ENCODE results near the gene OVCH2.
"Not testable (repeated sequence)": the region's sequence is repeated elsewhere in the genome, so short reads cannot be mapped to it uniquely, and the experiment has no call there.

OVCH2 gene, protein sequence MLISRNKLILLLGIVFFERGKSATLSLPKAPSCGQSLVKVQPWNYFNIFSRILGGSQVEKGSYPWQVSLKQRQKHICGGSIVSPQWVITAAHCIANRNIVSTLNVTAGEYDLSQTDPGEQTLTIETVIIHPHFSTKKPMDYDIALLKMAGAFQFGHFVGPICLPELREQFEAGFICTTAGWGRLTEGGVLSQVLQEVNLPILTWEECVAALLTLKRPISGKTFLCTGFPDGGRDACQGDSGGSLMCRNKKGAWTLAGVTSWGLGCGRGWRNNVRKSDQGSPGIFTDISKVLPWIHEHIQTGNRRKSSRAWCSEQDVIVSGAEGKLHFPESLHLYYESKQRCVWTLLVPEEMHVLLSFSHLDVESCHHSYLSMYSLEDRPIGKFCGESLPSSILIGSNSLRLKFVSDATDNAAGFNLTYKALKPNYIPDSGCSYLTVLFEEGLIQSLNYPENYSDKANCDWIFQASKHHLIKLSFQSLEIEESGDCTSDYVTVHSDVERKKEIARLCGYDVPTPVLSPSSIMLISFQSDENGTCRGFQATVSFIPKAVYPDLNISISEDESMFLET

DNA sequence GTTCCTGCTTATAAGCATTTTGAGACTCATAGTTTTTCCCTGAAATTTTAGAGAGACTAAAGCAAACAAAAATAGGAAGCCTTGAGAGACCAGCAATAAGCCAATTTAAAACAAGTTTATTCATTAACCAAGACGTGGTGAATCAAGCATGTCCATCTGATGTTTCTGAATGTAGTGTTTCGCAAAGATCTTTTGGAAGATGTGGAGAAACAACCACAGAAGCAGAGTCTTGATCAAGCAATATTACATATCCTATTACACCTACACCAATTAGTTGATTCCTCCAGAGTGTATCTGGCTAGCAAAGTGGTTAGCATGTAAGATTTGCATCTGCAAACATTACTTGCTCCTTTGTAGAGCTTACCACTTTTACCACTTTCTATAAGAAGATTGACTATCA, at the start of gene OVCH2:
Gene OVCH2, minus strand, starts transcription at position 101 of the 400 bp plus-strand sequence. Its CDS starts 83 bp downstream, at position 18.
- no peak for DNase-seq (ENCODE audit: low read depth)

DNA sequence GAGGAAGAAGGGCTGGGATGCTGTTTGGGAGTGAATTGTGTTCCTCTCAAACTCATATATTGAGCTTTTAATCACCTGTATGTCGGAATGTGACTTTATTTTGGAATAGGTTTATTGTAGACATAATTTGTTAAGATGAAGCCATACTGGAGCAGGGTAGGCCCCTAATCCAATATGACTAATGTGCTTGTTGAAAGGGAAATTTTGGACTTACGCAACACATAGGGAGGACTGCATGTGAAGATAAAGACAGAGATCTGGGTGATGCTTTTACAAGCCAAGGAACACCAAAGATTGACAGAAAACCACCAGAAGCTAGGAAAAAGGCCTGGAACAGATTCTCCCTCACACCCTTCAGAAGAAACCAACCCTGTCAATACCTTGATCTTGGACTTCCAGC, 43.2 kb upstream of the OVCH2 start:
- peak; percentile 15 for DNase-seq (ENCODE audit: low read depth)

DNA sequence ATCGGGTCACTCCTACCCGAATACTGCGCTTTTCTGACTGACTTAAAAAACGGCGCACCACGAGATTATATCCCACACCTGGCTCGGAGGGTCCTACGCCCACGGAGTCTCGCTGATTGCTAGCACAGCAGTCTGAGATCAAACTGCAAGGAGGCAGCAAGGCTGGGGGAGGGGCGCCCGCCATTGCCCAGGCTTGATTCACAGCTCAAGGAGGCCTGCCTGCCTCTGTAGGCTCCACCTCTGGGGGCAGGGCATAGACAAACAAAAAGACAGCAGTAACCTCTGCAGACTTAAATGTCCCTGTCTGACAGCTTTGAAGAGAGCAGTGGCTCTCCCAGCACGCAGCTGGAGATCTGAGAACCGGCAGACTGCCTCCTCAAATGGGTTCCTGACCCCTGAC, 28.5 kb upstream of the OVCH2 start:
- DNase-seq (ENCODE audit: low read depth), result not testable (repeated sequence)

DNA sequence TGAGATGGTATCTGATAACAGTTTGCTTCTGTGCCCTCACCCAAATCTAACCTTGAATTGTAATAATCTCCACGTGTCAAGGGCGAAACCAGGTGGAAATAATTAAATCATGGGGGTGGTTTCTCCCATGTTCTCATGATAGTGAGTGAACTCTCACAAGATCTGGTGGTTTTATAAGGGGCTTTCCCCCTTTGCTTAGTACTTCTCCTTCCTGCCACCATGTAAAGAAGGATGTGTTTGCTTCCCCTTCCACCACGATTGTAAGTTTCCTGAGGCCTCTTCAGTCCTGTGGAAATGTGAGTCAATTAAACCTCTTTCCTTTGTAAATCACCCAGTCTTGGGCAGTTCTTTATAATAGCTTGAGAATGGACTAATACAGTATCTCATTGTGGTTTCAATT, 8.5 kb upstream of the OVCH2 start:
- DNase-seq (ENCODE audit: low read depth), result no peak

DNA sequence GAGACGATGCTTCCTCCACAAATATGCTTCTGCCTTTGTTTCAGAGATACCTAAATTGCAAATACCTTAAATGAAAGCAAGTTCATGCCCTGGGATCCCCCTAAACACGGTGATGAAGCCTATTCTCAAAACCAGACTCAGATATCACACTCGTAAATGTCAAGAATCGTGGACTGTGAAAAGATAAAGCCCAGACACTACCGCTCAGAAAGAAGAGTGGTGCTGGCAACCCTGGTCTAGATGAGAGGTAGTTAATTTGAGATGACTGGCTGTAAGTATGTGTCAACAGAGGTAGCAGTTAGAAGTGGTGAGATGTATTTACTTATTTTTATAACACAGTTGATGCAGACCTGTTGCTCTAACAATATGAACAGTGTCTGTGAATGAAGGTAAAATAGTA, 2.5 kb downstream of the OVCH2 start:
- no peak for DNase-seq (ENCODE audit: low read depth)

DNA sequence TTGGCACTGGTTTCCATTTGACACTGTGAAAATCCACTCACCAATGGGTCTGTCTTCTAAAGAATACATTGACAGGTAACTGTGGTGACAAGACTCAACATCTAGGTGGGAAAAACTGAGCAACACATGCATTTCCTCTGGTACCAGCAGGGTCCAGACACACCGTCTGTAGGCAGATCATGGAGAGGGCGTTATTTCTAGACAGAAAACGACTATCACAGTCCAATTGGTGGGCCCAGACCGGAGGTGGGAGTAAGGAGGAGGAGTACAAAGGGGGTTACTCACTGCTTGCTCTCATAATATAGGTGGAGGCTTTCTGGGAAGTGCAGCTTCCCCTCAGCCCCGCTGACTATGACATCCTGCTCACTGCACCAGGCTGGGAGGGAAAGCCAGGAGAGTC, 9.9 kb downstream of the OVCH2 start:
- DNase-seq (ENCODE audit: low read depth), result no peak

DNA sequence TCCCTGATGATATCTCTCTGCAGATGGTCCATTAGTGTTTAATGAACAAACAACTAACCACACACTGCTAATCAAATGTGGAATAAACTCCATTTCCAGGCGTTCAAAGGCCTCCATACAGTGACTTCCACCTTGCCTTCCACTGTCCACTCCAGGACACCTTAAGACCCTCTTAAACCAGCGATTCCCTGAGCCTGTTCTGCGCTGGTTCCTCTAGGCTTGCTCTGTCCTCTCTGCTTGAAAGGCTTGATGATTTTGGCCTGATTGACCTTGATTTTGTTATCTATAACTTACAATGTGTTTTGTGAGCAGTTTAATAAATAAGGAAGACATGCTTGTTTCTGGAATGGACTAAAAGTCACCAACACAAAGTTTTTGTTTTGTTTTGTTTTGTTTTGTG, 12.0 kb downstream of the OVCH2 start:
- DNase-seq (ENCODE audit: low read depth), result peak; percentile 2

DNA sequence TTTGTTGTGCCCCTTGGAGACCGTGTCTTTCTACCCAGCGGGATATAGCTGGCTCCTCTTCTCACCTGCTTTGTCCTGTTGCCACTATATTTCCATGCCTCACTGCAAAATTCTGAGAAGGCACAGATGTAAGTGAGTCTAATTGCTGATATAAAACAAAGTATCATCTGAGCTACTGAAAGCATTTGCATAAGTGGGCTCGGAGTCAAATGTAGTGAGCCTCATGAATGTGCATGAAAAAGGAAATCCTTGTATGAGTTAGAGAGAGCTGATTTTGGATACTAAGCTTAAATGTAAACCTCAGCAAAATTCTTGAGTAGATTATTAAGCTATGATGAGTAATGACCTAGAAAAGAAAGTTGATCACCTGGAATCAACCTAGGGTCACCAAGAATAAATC, 13.9 kb downstream of the OVCH2 start:
- no peak for DNase-seq (ENCODE audit: low read depth)

DNA sequence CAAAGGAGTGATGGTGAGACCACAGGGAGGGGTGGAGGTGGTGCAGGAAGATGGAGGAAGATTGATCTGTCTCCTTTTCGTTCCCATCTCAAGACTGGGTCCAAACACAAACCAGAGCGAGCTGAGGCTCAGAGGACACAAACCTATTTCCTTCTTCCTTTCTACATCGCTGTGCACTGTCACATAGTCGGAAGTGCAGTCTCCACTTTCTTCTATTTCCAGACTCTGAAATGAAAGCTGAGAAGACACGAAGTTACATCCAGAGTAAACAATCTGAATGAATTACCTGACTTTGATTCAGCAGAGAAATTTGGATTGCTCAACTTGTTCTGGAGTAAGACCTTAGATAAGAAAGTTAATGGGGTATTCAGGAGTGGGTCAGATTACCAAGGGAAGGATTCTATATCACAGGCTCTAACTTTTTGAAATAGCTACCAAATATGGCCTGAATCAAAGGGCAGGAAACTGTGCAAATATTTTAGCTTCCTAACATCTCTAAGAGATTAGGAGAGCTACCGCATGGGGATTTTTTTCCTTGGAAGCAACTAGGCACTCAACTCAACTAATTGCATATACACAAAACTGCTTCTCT, 14.4 kb downstream of the OVCH2 start:
- DNase-seq (ENCODE audit: low read depth), result peak; percentile 48

DNA sequence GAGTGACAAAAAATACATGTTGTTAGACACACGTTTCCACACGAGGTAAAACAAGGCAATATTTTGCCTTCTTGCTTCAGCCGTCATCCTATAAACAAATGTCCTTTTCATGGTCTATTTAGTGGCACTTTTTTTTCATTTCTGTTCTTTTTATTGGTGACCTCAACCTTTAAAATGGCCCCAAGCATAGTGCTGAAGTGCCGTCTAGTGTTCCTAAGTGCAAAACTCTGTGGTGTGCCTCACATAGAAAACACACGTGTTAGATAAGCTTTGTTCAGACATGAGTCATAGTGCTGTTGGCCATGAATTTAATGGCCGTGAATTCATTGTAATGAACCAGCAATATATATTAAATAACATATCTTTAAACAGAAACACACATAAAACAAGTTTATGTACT, 15.6 kb downstream of the OVCH2 start:
- DNase-seq (ENCODE audit: low read depth), result peak; percentile 30

DNA sequence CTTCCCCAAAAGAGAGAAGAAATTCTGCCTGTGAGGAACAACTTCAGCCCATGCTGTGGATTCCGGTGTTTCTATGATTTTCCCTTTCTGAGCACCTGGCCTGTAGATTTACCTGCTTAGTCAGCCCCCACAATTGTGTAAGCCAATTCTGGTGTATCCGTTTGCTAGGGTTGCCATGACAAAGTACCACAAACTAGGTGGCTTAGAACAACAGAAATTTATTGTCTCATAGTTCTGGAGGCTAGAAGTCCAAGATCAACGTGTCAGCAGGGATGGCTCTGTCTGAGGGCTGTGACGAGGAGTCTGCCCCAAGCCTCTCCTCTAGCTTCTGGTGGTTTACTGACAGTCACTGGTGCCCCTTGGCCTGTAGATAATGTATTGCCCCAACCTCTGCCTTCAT, 17.0 kb downstream of the OVCH2 start:
- no peak for DNase-seq (ENCODE audit: low read depth)

DNA sequence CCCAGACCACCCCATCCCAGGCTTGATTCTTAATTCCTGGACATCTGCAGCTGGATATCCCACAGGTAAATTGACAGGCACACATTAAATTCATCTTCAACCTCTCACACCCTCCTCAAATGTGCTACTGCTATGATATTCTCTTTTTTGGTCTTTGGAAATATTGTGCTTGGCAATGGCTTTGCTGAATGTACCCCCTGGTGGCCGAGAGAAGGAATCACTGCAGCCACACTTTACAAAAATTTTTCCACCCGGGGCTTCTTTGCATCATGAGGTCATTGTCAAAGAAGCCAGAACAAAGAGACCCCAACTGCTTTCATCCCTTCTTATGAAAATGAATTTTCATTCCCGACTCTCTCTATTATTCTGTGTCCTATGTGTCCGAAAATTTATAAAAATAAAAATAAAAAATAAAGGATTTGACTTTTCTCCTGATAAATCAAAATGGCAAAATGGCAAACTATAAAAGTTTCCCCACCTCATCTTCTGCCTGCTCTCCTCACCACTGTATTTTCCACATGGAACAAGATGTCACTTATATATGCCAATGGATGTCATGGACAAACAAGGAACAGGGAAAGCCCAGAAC, 17.9 kb downstream of the OVCH2 start:
- peak; percentile 56 for DNase-seq (ENCODE audit: low read depth)

DNA sequence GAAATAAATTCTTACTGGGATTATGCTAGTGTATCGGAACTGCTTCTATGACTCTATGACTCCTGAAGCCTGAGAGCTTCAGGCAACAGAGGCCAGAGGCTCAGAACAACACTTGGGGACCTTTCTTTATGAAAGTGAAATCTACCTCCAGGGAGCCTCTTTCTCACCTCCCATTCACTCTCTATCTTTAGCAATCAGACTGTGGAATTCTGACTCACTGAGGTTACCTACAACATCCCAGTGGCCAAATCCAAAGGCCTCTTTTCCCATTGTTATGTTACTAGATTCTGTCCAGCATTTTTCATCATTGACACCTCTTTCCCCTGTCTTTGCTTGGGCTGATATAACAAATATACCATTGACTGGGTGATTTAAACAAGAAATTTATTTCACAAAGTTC, 18.9 kb downstream of the OVCH2 start:
- no peak for DNase-seq (ENCODE audit: low read depth)

DNA sequence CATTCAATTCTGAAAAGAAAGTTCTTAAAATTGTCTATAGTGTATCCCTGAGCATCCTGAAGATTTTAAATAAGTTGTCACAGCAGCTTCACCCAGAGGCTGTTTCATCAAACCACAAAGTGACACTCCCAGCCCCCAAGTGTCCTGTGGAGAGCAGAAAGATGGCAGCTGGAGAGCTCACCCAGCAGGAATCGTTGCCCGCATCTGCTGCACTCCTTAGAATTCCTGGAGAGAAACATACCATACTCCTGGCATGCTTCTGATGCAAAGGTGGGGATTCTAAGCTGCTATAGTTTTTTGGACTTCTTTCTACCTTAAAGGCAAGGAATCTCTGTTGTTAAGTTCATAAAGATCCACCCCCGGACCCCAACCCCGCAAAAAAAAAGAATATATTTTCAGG, 19.5 kb downstream of the OVCH2 start:
- no peak for DNase-seq (ENCODE audit: low read depth)

DNA sequence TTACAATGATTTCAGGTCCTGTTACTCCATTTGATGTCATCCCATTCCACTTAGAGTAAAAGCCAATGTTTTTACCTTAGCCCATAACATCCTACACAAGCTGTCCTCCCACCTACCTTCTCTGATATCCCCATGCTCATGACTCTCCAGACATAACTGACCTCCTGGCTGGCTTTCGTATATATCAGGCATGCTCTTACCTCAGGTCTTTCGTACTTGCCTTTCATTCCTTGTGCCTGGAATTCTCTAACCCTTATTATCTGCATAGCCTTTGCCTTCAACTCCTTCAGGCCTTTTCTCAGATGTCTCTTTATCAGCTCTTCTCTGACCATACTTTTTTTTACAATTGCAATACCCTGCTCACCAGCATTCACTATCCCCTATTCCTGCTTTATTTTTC, 22.7 kb downstream of the OVCH2 start:
- DNase-seq (ENCODE audit: low read depth), result no peak

DNA sequence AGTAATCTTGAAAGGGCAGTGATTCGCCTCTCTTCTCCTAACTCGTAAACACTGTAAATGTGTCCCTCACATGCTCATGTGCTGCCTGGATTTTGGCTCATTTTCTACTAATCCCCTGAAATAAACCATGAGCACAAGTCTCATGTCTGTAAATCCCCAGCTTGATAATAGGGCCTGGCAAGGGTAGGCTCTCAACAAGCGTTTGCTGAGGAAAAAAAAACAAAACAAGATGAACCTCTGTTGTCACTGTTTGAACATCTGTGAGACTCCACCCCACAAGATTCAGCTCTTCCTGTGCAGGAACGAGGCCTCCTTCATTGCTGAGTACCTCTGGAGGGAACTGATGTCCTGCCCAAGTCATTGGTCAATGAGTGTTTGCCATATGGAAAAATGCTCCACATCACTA, 28.5 kb downstream of the OVCH2 start:
- DNase-seq (ENCODE audit: low read depth), result peak; percentile 66

DNA sequence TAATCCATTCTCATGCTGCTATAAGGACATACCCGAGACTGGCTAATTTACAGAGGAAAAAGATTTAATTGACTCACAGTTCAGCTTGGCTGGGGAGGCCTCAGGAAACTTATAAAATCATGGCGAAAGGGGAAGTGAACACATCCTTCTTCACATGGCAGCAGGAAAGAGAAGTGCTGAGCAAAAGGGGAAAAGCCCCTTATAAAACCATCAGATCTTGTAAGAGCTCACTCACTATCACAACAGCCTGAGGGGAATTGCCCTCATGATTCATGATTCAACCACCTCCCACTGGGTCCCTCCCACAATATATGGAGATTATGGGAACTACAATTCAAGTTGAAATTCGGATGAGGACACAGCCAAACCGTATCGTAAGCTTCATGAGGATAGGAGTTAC, 29.2 kb downstream of the OVCH2 start:
- DNase-seq (ENCODE audit: low read depth), result peak; percentile 94

DNA sequence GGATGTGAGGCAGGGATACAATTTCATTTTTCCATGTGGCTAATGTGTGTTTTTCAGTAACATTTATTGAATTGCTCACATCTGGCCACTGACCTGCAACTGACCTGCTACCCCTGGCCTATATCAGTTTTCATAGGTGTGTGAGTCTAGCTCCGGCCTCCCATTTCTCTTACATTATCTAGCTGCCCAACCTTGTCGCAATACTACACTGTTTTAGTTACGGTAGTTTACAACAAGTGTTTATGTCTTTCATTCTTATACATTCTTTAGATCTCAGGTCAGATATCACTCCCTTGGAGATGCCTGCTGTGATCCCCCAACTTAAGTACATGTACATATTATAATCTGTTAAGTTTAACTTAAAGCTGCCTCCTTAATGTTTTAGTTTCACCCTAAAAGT, 30.6 kb downstream of the OVCH2 start:
- no peak for DNase-seq (ENCODE audit: low read depth)

DNA sequence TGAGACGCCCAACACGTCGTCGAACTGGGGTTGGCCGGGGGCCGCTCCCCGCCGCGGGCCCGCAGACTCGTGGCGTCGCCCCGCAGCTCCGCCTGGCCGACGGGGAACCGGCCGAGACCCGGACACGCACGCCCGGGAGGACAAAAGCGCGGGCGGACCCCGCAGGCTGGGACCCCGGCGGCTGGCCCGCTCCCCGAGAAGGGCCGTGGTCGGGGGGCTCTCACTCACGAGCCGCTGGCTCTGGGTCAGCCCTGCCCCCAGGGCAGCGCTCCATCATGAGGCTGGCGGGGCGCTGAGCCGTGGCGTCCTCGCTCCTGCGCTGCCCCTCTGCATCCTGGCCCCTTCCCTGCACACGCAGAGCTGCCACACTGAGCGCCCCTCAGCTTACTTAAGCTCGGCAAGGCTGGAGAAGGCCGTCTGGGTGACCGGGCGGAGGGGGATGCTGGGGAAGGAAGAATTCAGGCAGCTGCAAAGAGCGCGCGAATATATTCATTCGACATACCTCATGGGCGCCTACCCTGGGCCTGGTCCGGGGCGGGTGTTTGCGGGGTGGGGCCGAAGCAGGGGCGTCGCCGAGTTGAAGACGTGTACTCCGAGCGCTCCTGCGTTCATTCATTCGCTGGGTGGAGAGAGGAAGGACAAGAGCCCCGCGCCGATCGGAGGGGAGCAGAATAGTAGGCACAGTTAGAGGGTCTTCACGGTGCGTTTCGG, 32.4 kb downstream of the OVCH2 start:
- DNase-seq (ENCODE audit: low read depth), result peak; percentile 41

DNA sequence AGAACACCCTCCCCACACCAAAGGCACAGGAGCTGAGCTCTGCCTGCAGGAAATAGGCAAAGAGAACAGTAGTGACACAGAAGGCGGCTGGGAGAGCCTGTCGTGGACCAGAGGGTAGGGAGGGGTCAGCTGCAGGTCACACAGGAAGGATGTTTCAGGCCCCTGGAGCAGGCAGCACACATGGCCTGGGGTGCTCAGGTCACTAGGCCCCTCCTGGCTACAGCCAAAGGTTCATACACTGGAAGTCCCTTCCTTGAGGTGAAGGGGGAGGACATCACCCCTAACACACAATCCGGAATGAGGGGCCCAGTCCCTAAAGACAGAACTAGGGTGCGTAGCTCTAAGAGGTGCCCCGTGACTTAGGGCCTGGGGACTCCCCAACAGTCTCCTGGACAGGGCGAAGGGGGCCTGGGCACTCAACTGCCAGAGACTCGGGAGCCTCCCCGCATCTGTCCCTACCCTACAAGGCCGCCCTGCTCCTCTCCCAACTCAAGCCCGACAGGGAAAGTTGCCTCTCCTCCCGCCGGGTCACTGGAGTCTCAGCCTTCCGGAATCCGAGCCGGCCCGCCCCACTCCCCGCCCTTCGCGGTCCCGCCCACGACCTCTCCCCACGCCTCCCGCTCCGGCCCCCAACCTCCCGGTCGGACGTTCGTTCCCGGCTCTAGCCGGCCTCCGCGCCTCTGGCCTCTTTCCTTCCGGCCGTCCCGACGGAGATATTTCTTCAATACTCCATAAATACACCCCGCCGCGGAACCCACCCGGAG, 33.1 kb downstream of the OVCH2 start, which contains the start of gene CYB5R2:
Gene CYB5R2, minus strand, starts transcription at position 541 of the 764 bp plus-strand sequence. CDS start 675 bp downstream, outside the sequence.
- DNase-seq (ENCODE audit: low read depth), result peak; percentile 79

DNA sequence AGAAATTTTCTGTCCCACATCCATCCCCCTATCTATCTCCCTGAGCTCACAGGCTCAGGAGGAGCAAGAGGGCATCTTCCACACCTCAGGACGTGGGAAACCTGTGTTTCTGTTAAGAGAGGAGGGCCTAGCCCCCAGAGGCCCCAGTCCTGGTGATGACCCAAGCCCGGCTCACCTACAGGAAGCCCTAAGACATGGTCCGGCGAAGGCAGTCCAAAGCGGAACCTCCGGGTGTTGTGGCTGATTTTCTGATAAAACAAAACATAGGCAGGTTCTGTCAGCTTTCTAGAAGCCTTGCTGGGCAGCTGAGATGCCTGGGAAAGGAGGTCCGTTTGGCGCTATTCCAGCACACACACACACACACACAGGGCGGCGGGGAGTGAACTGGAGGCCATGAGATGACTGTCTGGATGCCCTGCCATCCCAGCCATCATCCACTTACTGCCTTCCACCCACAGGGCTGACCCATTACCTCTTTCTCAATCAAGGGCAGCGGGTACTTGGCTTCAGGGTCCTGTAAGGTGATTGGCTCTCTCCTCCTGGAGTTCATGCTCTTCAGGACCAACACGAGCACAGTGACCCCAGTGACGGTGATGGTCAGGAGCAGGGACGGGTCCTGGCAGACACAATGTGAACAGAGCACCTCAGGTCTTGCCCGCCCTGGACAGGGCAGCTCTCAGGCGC, 33.9 kb downstream of the OVCH2 start:
- DNase-seq (ENCODE audit: low read depth), result no peak
